Bronchial epithelial cell (primary cell): ENCODE results near the gene WASF3. TPM values are rescaled to one million over a fixed set of nuclear protein-coding genes. Genes with fewer than 3 reads are reported as not detected.

ENCODE experiments used
- DNase-seq: peaks from one replicate; pipeline ENCODE4 v3.0.0-alpha.2; 2010; ENCODE audit warnings: low read depth
- FAIRE-seq: peaks from 2 replicates; lab custom pipeline; 2011; peaks lifted over from hg19 to GRCh38; lab: Jason Lieb, UNC
- H3K27me3 ChIP-seq: 2 replicates; pipeline ENCODE4 v1.5.1; 2011; ENCODE audit warnings: low read length; ENCODE audit not compliant: control insufficient read depth, insufficient read depth
- H3K36me3 ChIP-seq: 2 replicates; pipeline ENCODE4 v1.5.1; 2011; ENCODE audit warnings: low read length; ENCODE audit not compliant: control insufficient read depth, insufficient read depth
- H3K4me3 ChIP-seq: 2 replicates; pipeline ENCODE4 v1.5.1; 2011; ENCODE audit warnings: mild to moderate bottlenecking, low read depth, low read length, control low read depth
- CTCF ChIP-seq: IDR thresholded peaks from 2 replicates; pipeline ENCODE4 v1.5.1; 2011; ENCODE audit warnings: mild to moderate bottlenecking, moderate library complexity, low read length, control low read depth, inconsistent platforms; ENCODE audit not compliant: insufficient read depth, severe bottlenecking
- total RNA-seq: library from RNA; depleted of rRNA; stranded (reverse); fragments of >200 nt; gene quantifications from 2 replicates; pipeline ENCODE4 v1.2.1, GENCODE V29; 2014

WASF3 gene
- total RNA-seq, 1 donor from 2014 or later = 4.5 TPM

- H3K36me3 ChIP-seq = peaks cover 3% of the 10 kb centered on the region
- no peak for DNase-seq
- no peak for FAIRE-seq
- TF ChIP-seq CTCF = no peak
- H3K27me3 ChIP-seq = no peaks in the 10 kb centered on the region
- H3K4me3 ChIP-seq = no peak overlapping the region
These were observed 128.8 kb downstream of the WASF3 start for GRCh38 chr13:26686285-26686684.

- Histone ChIP-seq H3K36me3 (peaks cover 3% of the 10 kb centered on the region), H3K27me3 (no peaks in the 10 kb centered on the region), H3K4me3 (no peak overlapping the region)
- FAIRE-seq (no peak), DNase-seq (no peak)
- TF ChIP-seq CTCF = no peak
These were observed 130.8 kb downstream of the WASF3 start for GRCh38 chr13:26688286-26688685.

GRCh38 chr13:26688980-26689379 lies 131.5 kb downstream of the WASF3 start:
- Histone ChIP-seq H3K27me3 (no peaks in the 10 kb centered on the region), H3K36me3 (peaks cover 1% of the 10 kb centered on the region), H3K4me3 (no peak overlapping the region)
- FAIRE-seq = no peak
- DNase-seq = no peak
- no peak for TF ChIP-seq CTCF

GRCh38 chr13:26693749-26694463 lies 136.4 kb downstream of the WASF3 start:
- no peak overlapping the region for H3K4me3 ChIP-seq
- no peaks in the 10 kb centered on the region for H3K36me3 ChIP-seq
- TF ChIP-seq CTCF = no peak
- no peaks in the 10 kb centered on the region for H3K27me3 ChIP-seq
- FAIRE-seq (no peak), DNase-seq (no peak)

GRCh38 chr13:26694609-26695359 lies 137.3 kb downstream of the WASF3 start:
- no peak for TF ChIP-seq CTCF
- no peak overlapping the region for H3K4me3 ChIP-seq
- no peaks in the 10 kb centered on the region for H3K36me3 ChIP-seq
- no peaks in the 10 kb centered on the region for H3K27me3 ChIP-seq
- FAIRE-seq (no peak), DNase-seq (no peak)

GRCh38 chr13:26695360-26695705 lies 137.8 kb downstream of the WASF3 start:
- Histone ChIP-seq H3K4me3 (no peak overlapping the region), H3K27me3 (no peaks in the 10 kb centered on the region), H3K36me3 (no peaks in the 10 kb centered on the region)
- DNase-seq (no peak), FAIRE-seq (no peak)
- TF ChIP-seq CTCF = no peak
